Measurements from ENCODE around the gene XAGE1B. TPM values are rescaled to one million over a fixed set of nuclear protein-coding genes. Genes with fewer than 3 reads are reported as not detected.

The XAGE1B gene
- total RNA-seq, 1 donor from 2014 or later: not detected

Other genes starting within 250 kb of the XAGE1B start
- not detected in 2 replicates for gene XAGE2, start 148.0 kb downstream of the XAGE1B start, total RNA-seq
- gene XAGE1A, start 21.3 kb downstream of the XAGE1B start, total RNA-seq: not detected in 2 replicates
- not detected in 2 replicates for gene SSX7, start 137.8 kb upstream of the XAGE1B start, total RNA-seq
- not detected in 2 replicates for gene SSX2, start 190.1 kb upstream of the XAGE1B start, total RNA-seq
- gene SSX2B, start 234.2 kb upstream of the XAGE1B start, total RNA-seq: not detected in 2 replicates

All from myocyte (in vitro differentiated cells).